Natural killer cell (primary cell): Measurements from ENCODE around the gene TDG. TPM values are rescaled to one million over a fixed set of nuclear protein-coding genes. Genes with fewer than 3 reads are reported as not detected.

Source experiments
- ATAC-seq, 3 donors: fragments of 150-1000 bp in 2 of 3; fragments of 200-7000 bp in 1 of 3; cut with Tn5 transposase; 1 replicate in 1 of 3; 2 replicates in 2 of 3; pipeline ENCODE4 v1.10.0; 2021; ENCODE audit warnings: mild to moderate bottlenecking in 2 of 3, moderate library complexity in 2 of 3
- DNase-seq, 2 donors: peaks; one replicate each; pipeline versions ENCODE4 v3.0.0 to v3.0.0-alpha.2; 2013 to 2021; ENCODE audit warnings: mixed read lengths in 1 of 2
- H3K27ac ChIP-seq: one replicate; pipeline ENCODE4 v1.5.1; 2013; ENCODE audit warnings: mild to moderate bottlenecking, low read length
- H3K27me3 ChIP-seq: one replicate; pipeline ENCODE4 v1.6.1; 2013; ENCODE audit warnings: low read length; ENCODE audit not compliant: control insufficient read depth, insufficient read depth
- H3K36me3 ChIP-seq: one replicate; pipeline ENCODE4 v1.6.1; 2013; ENCODE audit warnings: low read length; ENCODE audit not compliant: control insufficient read depth, insufficient read depth
- H3K4me1 ChIP-seq: one replicate; pipeline ENCODE4 v1.6.1; 2013; ENCODE audit warnings: low read length; ENCODE audit not compliant: control insufficient read depth, insufficient read depth
- H3K4me3 ChIP-seq: one replicate; pipeline ENCODE4 v1.5.1; 2013; ENCODE audit warnings: low read length
- H3K9me3 ChIP-seq: one replicate; pipeline ENCODE4 v1.6.1; 2013; ENCODE audit warnings: low read length; ENCODE audit not compliant: control insufficient read depth, insufficient read depth
- H3K27ac Mint-ChIP-seq, 2 donors: one replicate each; pipeline ENCODE4 v1.8.0; 2022; ENCODE audit warnings: mild to moderate bottlenecking in 2 of 2, mixed read lengths in 2 of 2, moderate library complexity in 1 of 2
- H3K27me3 Mint-ChIP-seq, 2 donors: one replicate each; pipeline ENCODE4 v1.8.0; 2022; ENCODE audit warnings: low read depth in 2 of 2, mixed read lengths in 2 of 2
- H3K36me3 Mint-ChIP-seq: one replicate; pipeline ENCODE4 v1.8.0; 2022; ENCODE audit warnings: mixed read lengths
- H3K4me1 Mint-ChIP-seq, 2 donors: one replicate each; pipeline ENCODE4 v1.8.0; 2022; ENCODE audit warnings: mixed read lengths in 2 of 2
- H3K4me3 Mint-ChIP-seq: one replicate; pipeline ENCODE4 v1.8.0; 2022; ENCODE audit warnings: mild to moderate bottlenecking, moderate library complexity, mixed read lengths
- H3K9me3 Mint-ChIP-seq, 2 donors: one replicate each; pipeline ENCODE4 v1.8.0; 2022; ENCODE audit warnings: mixed read lengths in 2 of 2
- WGBS: methylation state at CpG from one replicate; pipeline ENCODE4 v1.1.7; 2013; ENCODE audit warnings: missing lambda C conversion rate; ENCODE audit not compliant: insufficient coverage; 5-methylcytosine and 5-hydroxymethylcytosine counted together
- intact Hi-C: fragments of 100-400 bp; cut with micrococcal nuclease; formaldehyde crosslinking; loops from one replicate; pipeline ENCODE4 v1.14.2; 2022
- total RNA-seq, 4 donors: library from RNA; stranded (reverse); fragments of 120-200 nt in 1 of 4; gene quantifications; one replicate each; pipeline versions ENCODE4 v1.2.3 to v1.2.4, GENCODE V29; 2013 to 2022
- TF ChIP-seq, protein P1 (sequence below): fragments of 200-600 bp; IDR thresholded peaks from one replicate; pipeline ENCODE4 v1.8.0; 2022; ENCODE audit warnings: antibody characterized with exemption

TDG gene
- total RNA-seq, 3 donors from 2014 or later (not counting 1 experiment from before 2014, with no cell fraction given) = 28.2 to 28.7 (median 28.7) TPM

DNA sequence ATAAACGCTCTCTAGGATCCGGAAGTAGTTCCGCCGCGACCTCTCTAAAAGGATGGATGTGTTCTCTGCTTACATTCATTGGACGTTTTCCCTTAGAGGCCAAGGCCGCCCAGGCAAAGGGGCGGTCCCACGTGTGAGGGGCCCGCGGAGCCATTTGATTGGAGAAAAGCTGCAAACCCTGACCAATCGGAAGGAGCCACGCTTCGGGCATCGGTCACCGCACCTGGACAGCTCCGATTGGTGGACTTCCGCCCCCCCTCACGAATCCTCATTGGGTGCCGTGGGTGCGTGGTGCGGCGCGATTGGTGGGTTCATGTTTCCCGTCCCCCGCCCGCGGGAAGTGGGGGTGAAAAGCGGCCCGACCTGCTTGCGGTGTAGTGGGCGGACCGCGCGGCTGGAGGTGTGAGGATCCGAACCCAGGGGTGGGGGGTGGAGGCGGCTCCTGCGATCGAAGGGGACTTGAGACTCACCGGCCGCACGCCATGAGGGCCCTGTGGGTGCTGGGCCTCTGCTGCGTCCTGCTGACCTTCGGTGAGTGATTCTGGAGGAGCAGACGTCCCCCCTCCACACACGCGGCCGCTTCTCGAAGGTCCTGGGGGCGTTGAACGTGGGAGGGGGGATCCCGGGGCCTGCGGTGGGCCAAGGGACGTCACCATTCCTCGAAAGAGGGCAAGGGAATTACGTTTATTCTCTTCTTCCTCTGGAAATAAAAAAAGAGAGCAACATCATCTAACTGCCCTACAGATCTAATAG lies 35.5 kb upstream of the TDG start, which contains the start of gene HSP90B1:
Gene HSP90B1, plus strand, starts transcription at position 377 of the 753 bp plus-strand sequence. Its CDS starts 106 bp downstream, at position 483.
- Mint-ChIP-seq H3K27me3 (peaks cover 0 to 3% of the 10 kb centered on the region in 2 donors), H3K4me3 (peak within 1 kb of the TSS; percentile 98), H3K36me3 (peaks cover 6% of the 10 kb centered on the region), H3K9me3 (no peaks in the 10 kb centered on the region), H3K27ac (peak within 1 kb of the TSS; percentile 100), H3K4me1 (peaks cover 51 to 61% of the 10 kb centered on the region in 2 donors)
- Histone ChIP-seq H3K27ac (peak within 1 kb of the TSS; percentile 99), H3K4me1 (peaks cover 26% of the 10 kb centered on the region), H3K27me3 (no peaks in the 10 kb centered on the region), H3K4me3 (peak within 1 kb of the TSS; percentile 74), H3K36me3 (peaks cover 29% of the 10 kb centered on the region), H3K9me3 (no peaks in the 10 kb centered on the region)
- peak; percentile 72 to 90 (median 75) for ATAC-seq
- intact Hi-C loops = loop anchor here (1.0 to 2.0 kb wide), 4 partner anchors 27 to 357 kb away; partner anchors contain the start of genes NFYB and TDG
- WGBS = 0% methylated on average over 56 of the region's 56 CpGs
- DNase-seq = peak; percentile 100
- TF ChIP-seq, protein P1, sequence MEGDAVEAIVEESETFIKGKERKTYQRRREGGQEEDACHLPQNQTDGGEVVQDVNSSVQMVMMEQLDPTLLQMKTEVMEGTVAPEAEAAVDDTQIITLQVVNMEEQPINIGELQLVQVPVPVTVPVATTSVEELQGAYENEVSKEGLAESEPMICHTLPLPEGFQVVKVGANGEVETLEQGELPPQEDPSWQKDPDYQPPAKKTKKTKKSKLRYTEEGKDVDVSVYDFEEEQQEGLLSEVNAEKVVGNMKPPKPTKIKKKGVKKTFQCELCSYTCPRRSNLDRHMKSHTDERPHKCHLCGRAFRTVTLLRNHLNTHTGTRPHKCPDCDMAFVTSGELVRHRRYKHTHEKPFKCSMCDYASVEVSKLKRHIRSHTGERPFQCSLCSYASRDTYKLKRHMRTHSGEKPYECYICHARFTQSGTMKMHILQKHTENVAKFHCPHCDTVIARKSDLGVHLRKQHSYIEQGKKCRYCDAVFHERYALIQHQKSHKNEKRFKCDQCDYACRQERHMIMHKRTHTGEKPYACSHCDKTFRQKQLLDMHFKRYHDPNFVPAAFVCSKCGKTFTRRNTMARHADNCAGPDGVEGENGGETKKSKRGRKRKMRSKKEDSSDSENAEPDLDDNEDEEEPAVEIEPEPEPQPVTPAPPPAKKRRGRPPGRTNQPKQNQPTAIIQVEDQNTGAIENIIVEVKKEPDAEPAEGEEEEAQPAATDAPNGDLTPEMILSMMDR = no peak

DNA sequence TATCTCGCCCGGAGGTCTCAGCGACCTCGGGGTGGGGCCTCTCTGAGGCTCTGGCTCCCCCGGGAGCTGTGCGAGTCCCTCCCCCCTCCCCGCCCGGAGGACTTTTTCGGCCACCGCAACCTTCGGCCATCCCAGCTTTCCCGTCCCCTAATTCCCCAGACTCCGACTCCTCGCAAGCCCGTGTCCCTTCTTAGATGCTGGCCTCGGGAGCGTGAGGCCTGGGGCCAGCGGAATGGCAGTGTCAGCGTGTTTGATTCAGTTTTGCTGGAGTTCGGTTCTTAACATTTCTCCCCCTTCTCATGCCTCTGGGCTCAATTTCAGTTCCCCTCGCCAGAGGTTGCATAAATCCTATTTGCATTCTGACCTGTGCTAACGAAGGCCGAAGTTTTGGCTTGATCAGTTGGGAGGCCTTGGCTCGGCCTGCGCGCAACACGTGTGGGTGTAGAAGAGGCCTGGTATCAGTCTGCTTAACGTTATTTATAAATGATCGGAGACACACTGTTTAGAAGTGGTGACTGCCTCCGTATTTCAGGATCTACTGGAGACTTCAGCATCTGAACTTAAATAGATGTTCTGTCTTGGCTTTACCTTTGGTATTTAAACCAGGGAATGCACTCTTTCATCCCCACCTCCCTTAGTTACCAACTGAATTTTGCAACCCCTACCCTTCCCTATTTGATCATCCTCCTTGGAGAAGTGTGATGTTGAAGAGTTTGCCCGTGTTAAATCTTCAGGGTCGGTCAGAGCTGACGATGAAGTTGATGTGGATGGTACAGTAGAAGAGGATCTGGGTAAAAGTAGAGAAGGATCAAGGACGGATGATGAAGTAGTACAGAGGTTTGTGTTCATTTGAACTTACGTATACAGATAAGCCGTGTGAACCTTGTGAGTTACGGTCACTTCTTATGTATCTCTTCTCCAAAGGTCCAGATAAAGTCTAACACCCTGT lies 34.6 kb upstream of the TDG start:
- TF ChIP-seq, protein P1 = no peak
- intact Hi-C loops = loop anchor here (1.0 to 2.0 kb wide), 4 partner anchors 26 to 356 kb away; partner anchors contain the start of genes NFYB and TDG
- H3K4me3 ChIP-seq = peak overlapping the region; percentile 73
- Mint-ChIP-seq H3K27me3 (peaks cover 0 to 3% of the 10 kb centered on the region in 2 donors), H3K4me3 (peak overlapping the region; percentile 98), H3K9me3 (no peaks in the 10 kb centered on the region), H3K36me3 (peaks cover 6% of the 10 kb centered on the region), H3K4me1 (peaks cover 57 to 67% of the 10 kb centered on the region in 2 donors), H3K27ac (peak overlapping the region; percentile 100)
- H3K36me3 ChIP-seq = peaks cover 38% of the 10 kb centered on the region
- H3K27me3 ChIP-seq = no peaks in the 10 kb centered on the region
- H3K9me3 ChIP-seq = no peaks in the 10 kb centered on the region
- ATAC-seq (no peak), DNase-seq (peak; percentile 29 to 53)
- peak overlapping the region; percentile 88 for H3K27ac ChIP-seq
- WGBS = 1% methylated on average over 35 of the region's 37 CpGs
- H3K4me1 ChIP-seq = peaks cover 26% of the 10 kb centered on the region

DNA sequence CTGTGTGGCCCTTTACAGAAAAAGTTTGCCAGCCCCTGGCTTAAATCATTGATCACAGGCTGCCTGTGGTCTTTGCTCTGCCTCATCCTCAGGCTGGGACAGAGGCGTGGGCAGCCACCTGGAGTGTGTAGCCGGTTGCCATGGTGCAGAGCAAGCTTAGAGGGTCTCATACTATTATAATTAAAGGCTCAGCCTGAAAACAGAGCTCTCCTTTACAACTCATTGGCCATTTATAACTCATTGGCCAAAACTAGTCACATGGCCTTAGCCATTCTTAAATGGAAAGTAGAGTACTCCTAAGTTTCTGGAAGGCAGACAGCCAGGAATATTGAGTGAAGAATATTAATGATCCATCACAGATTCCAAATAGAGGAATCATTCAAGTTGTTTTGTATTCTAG lies 32.4 kb upstream of the TDG start:
- no peak overlapping the region for H3K4me3 Mint-ChIP-seq
- TF ChIP-seq, protein P1 = no peak

More for the DNA sequence above, 32.4 kb upstream of the TDG start:
- no peak overlapping the region for H3K27ac ChIP-seq
- H3K27me3 Mint-ChIP-seq = peaks cover 0 to 3% of the 10 kb centered on the region in 2 donors
- intact Hi-C loops = no loop called here
- no peaks in the 10 kb centered on the region for H3K27me3 ChIP-seq
- DNase-seq (no peak), ATAC-seq (no peak)
- WGBS = 88% methylated on average over 2 of the region's 2 CpGs
- H3K36me3 Mint-ChIP-seq = peaks cover 6% of the 10 kb centered on the region
- peaks cover 23% of the 10 kb centered on the region for H3K4me1 ChIP-seq
- H3K9me3 ChIP-seq = no peaks in the 10 kb centered on the region
- peak overlapping the region in 1 of 2 donors; percentile 100 for H3K27ac Mint-ChIP-seq
- H3K4me3 ChIP-seq = no peak overlapping the region
- H3K9me3 Mint-ChIP-seq = no peaks in the 10 kb centered on the region
- H3K4me1 Mint-ChIP-seq = peaks cover 56 to 66% of the 10 kb centered on the region in 2 donors
- peaks cover 58% of the 10 kb centered on the region for H3K36me3 ChIP-seq
